ENCODE measurements around the gene ABCF1. TPM values are rescaled to one million over a fixed set of nuclear protein-coding genes. Genes with fewer than 3 reads are reported as not detected.

Gene ABCF1
- total and polyA plus RNA-seq, 9 of the 15 experiments (the other 6 are each of a cell fraction or from before 2014, with no cell fraction given), result 41.6 to 193 (median 102) TPM

- TF ChIP-seq ZNF280B (CRISPR knock-in tag; IDR thresholded peaks at IDR 0.05) (no peak), SMARCB1 (IDR thresholded peaks at IDR 0.05; ENCODE audit: insufficient read length, low read depth) (no peak), PTBP1 (IDR thresholded peaks at IDR 0.05; ENCODE audit: low read depth, low read length) (no peak), VEZF1 (CRISPR knock-in tag; IDR thresholded peaks at IDR 0.05) (no peak), HDAC3 (IDR thresholded peaks at IDR 0.05; ENCODE audit: borderline replicate concordance, partially characterized antibody) (no peak), NFRKB (IDR thresholded peaks at IDR 0.05; ENCODE audit: low read depth) (no peak), GTF2F1 (IDR thresholded peaks at IDR 0.05; ENCODE audit: low read depth, low read length) (no peak), MAFG (tag; conservative IDR thresholded peaks at IDR 0.05) (peak; percentile 45), ZNF3 (CRISPR knock-in tag; IDR thresholded peaks at IDR 0.05) (no peak), ZNF316 (IDR thresholded peaks at IDR 0.05) (peak; percentile 81), ZBTB7A (IDR thresholded peaks at IDR 0.05; ENCODE audit: borderline replicate concordance, control insufficient read depth, low read depth, low read length) (no peak)
- TF ChIP-seq, protein P1, sequence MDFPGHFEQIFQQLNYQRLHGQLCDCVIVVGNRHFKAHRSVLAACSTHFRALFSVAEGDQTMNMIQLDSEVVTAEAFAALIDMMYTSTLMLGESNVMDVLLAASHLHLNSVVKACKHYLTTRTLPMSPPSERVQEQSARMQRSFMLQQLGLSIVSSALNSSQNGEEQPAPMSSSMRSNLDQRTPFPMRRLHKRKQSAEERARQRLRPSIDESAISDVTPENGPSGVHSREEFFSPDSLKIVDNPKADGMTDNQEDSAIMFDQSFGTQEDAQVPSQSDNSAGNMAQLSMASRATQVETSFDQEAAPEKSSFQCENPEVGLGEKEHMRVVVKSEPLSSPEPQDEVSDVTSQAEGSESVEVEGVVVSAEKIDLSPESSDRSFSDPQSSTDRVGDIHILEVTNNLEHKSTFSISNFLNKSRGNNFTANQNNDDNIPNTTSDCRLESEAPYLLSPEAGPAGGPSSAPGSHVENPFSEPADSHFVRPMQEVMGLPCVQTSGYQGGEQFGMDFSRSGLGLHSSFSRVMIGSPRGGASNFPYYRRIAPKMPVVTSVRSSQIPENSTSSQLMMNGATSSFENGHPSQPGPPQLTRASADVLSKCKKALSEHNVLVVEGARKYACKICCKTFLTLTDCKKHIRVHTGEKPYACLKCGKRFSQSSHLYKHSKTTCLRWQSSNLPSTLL (IDR thresholded peaks at IDR 0.05), result no peak
Observed at GRCh38 chr6:30573113-30573512, 1.9 kb downstream of the ABCF1 start (continued).

All from K562 (cell line).